HG02763 (cell line): ENCODE results near the gene NRG2.

Experiments
- ATAC-seq: cut with Tn5 transposase; IDR thresholded peaks from one replicate; pipeline ENCODE4 v1.9.1; 2021; ENCODE audit warnings: mild to moderate bottlenecking, moderate library complexity; ENCODE audit not compliant: unreplicated experiment

NRG2 gene

DNA sequence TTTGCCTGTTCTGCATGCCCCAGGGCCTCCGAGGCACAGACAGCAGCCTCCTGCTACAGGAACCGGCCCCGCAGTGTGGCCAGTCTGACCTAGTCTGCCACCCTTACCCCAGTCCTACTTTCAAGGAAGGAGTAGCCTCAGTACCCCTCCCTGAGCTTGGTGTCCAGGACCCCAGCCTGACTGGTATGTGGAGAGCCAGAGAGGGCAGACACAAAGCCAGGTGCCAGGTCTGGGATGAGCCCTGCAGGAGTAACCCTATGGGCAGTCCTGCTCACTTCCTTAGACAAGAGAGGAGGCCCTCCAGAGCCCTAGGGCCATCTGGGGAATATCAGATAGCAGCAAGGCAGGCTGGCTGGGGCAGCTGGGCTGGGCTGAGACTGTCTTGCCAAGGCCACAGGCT, 67.8 kb downstream of the NRG2 start:
- ATAC-seq = no peak

DNA sequence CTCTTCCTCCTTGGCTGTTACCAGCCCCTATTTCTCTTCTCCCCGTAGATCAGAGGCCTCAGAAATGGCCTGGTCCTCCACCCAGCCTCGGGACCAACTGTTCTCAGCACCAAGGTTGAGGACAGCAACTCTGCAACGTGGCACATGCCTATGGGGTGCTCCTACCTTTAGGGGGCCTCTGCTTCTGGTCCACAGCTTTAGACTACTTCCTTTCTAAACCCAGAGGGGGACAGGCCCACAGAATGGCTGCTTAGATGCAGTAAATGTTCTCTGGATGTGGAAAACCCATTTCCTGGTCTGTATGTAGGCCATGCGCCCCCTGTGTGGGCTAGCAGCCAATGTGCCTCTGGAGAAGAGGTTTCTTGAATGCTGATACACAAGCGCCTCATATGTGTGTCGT, 68.4 kb downstream of the NRG2 start:
- ATAC-seq = no peak

DNA sequence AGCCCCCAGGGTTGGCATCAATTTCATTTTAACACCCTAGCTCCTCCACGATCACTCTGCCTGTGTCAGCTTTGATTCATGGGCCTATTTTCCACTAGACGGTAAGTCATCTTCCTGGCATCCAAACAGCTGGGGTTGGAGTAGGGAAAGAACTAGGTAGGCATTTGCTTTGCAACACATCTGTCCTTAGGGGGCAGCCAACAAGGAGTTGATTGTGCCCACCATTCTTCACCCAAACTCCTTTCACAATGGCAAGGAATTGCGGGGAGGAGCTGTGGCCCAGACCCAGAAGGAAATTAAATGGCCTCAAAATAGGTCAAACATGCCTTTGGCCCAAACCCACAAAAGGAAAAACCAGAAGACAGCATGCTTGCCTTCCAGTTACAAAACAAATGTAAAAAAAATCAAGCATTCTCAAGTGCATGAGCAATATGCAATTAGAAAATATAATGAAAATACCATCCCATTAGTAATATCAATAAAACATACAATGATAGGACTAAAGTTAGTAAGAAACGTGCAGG, 71.8 kb downstream of the NRG2 start:
- ATAC-seq = no peak

DNA sequence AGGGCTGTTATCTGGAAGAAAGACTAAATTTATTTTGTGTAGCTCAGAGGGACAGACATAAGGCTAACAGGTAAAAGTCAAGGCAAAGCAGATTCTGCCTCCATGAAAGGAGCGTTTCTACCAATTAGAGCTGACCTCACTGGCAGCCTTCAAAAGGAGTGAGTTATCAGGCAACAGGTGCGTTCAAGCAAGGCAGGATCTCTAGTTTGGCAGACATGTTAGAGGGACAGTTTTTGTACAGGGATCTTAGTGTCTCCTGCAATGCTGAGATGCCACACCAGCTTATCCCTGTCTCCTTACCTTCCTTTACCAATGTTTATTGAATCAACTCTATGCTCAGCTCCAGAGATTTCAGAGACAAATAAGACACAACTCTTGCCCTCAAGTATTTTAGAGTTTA, 73.8 kb downstream of the NRG2 start:
- ATAC-seq = no peak

DNA sequence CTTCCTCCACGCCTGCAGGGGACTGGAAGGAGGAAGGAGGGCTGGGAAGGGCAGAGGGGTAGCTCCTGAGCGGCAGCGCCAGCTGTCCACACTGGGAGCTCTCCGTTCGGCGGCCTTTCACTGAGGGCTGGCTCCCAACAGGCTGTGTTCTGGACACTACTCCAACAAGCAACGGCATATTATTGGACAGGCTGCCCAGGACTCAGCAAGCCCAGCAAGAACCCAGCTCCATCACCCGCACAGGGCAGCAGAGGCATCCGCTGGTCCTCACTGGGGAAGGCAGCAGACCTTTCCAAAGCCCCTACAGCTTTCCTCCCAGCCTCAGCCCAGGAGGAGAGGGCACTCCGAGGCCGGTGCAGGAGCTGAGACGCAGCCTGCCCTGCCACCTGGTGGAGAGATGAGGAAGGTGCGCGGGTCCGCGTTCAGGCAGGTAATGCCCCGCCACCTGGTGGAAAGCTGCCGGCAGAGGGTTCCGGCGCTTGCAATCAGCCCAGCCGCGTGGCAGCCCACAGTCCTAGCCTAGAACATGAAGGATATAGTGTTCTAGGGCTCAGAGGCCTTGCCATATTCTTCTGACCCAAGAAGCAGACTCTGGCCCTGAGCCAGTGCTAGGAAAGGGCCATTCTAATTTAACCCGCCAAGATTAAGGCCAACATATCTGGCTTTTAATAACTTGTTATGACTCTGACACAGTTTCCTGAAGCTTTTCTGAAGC, 74.4 kb downstream of the NRG2 start:
- ATAC-seq = peak; percentile 89

DNA sequence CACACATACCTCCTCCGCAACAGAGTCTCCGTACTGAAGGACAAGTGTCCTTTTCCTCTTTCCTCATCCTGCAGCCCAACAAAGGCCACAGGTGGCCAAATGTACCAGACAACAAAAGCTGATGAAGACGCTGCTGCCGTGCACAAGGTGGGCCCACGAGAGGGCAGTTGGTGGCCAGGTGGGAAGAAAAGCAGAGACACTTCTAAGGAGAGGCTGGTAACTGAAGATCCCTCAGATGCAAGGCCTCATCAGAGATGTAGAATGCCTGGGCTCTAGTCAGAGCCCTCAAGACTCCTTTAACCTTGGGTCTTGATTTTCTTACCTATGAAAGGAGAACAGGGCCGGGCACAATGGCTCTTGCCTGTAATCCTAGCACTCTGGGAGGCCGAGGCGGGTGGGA, 75.7 kb downstream of the NRG2 start:
- no peak for ATAC-seq

DNA sequence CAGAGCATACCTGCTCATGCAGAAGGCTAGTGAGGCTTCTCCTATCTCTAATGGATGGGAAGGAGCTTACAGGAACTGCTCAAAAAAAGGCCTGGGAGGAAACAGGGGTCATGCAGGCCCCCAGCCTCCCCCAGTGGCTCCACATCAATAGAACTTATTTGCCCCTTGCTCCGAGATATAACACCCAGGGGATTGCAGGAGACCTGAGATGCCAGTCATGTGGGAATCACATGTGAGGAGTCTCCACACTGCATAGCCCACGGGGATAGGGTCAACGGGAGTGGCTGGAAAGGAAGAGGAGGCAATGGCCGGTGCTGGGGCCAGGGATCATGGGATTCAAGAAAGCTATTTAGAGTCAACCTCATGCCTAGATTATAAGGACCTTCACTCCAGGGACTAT, 76.2 kb downstream of the NRG2 start:
- no peak for ATAC-seq

DNA sequence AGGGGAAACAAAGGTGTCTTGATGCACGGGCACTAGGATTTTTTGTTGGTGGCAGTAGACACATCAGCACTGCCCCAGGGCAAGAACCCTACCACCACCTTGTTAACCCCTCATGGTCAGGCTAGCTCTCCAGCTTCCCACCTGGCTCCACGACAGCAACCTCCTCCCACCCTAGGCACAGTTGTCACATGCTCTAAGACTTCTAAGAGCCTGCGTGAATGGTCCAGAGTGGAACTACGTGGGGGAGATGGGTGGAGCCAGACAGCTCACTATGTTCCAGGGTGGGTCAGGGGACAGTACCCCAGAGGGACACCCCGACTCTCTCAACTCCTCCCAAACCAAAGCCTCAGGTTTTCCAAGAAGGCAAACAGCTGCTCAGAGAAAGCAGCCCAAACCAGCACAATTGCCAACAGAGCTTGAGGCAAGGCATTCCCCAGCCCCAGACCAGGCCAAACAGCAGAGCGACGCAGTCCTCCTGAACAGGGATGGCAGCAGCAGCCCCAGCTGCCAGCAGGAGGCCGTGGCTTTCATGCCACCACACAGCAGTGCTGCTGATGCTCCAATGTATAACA, 78.0 kb downstream of the NRG2 start:
- no peak for ATAC-seq

DNA sequence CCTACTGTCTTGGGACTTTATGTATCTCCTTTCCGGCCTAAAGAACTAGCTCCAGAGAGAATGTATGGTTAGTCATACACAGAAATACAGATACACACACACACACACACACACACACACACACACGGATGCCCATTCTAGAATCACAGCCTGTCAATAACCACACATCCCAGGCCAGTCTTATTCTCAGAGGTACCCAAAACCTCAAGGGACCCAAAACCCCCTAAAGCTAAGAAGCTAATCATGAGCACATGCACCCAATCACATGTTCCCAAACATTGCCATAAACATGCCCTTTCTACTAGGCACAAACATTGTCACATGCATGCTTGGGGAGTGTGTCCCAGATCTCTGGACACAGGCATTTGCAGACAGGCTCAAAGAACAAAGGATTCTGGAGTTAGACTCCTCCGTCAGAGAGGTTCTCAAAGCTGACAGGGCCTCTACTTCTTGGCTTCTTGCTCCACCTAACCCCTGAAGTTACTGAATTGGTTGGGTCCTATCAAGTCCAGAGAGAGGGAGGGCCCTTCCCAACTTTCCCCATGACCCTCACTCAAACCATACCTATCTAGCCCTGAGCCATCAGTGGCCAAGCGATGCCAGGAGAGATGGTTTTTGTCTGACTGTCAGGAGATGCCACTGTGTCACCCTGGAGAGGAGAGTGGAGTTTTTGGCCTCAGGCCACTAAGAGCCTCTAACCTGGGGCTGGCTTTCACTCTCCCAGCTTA, 78.7 kb downstream of the NRG2 start:
- ATAC-seq = no peak

DNA sequence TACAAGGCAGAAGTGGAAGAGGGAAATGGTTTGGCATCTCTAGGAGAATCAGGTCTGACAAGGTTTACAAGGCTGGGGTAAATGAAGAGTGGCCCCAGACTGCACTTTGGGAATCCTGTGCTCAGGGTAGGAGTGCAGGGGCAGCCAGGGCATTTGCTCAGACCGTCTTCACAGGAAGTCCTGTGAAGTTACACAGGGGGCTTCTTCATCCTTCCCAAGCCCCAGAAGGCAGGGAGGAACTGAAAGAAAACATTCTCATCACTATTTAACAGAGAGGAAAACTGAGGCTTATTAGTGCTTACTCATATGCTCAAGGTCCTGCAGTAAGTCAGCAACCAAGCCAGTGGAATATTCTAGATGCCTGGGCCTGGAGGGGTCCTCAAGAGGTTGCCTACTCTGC, 80.7 kb downstream of the NRG2 start:
- ATAC-seq = no peak

DNA sequence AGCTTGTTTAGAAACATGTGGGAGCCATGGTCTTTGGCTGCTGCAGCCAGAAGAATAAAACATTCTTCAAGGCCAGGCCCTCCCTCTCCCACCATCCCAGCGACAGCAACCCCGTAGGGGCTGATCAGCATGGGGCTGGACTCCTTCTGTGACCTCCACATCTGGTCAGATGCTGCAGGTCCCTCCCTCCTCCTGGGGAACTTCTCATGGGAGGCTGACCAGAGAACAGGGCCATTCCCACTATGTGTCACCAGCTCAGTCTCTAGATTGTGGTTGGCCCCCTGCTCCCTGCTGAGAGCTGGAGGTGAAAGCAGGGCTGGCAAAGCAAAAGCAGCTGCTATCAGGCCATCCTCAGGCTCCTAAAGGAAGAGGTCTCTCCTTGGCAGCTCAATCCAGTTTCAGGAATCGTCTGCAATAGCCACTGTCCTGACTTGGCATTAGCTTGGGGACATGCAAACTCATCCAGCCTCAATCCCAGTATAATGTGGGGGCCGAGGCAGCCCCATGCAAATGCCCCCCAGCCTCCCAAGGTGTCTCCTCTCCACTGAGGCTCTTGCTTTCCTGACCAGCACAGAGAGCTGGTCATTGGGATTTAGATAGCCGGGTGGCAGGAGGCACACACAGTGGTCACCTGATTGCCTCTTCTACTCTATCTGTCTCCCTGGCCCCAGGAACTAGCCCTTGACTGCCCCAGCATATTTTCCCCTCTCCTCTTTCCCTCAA, 81.5 kb downstream of the NRG2 start:
- peak; percentile 40 for ATAC-seq

DNA sequence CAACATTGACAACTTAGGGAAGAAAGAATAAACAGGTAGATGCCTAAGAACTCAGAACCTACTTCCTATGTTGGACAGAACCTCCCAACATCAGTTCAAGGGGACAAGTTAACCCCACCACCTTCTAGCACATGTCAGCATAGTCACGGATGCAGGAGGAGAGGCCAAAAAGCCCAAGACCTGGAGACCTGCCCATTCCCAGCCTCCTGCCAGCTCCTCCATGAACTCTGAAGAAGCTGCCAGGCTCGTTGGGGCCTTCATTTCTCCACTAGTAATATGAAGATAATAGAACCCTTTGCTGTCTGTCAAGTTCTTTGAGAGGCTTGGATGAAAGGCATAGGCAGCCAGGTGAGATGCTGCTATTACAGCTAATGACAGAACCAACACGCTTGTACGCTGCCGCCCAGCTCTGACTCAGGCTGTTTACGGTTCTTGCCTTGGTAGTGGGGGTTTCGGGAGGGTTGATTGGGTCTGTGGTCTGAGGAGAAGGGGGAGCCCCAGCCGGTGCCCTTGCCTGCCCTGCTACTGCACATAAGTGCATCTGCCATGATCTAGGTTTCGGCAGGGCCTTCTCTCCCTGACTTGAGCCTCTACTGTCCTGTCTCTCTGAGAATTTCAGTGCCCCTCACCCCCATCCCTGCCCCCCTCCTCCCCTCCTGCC, 82.2 kb downstream of the NRG2 start:
- ATAC-seq = peak; percentile 91

DNA sequence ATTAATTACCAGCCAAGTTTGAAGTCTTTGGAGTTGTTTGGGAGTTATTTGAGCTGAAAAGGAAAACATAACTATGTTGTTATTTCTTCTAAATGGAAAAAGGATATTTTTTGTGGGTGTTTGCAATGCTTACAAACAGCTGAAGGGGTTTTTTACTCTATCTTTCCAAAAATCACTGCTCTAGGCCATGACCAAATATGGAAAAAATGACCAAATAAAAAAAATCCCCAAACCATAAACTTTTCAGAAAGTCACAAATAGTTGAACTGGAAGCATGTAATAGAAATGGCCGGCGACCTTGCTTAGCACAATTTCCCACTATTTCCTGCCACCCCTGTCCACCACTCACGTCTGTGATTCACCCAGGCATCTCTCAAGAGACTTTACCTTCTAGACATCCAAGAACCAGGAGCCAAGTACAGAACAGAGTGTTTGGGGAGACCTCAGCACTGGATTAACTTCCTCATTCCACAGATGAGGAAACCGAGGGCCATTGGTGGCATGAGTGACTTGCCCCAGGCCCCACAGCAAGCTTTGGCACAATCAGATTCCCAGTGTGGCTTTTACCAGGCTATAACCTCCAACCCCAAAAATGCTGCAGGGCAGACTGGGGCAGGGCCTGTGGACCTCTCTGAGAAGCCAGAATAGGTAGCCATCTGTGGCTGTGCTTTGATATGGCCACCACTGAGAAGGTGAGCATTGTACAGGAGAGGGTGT, 84.5 kb downstream of the NRG2 start:
- ATAC-seq = no peak

DNA sequence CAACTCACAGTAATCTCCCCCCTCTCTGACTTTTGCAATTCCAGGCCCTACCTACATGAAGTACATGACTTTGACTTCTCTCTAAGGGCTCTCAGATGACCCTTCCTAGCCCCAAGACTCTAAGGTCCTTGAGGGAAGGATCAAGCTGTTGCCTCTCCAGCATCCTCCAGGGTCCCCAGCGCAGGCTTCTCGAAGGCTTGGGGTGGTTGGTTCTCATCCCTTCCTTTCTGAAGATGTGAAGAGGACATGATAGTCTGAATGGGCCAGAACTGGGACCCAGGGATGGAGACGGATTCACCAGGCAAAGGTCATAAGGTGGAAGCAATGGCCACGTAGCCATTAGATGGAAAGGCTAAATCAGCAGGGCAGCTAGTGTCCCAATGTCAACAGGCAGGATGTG, 86.8 kb downstream of the NRG2 start:
- ATAC-seq = no peak

DNA sequence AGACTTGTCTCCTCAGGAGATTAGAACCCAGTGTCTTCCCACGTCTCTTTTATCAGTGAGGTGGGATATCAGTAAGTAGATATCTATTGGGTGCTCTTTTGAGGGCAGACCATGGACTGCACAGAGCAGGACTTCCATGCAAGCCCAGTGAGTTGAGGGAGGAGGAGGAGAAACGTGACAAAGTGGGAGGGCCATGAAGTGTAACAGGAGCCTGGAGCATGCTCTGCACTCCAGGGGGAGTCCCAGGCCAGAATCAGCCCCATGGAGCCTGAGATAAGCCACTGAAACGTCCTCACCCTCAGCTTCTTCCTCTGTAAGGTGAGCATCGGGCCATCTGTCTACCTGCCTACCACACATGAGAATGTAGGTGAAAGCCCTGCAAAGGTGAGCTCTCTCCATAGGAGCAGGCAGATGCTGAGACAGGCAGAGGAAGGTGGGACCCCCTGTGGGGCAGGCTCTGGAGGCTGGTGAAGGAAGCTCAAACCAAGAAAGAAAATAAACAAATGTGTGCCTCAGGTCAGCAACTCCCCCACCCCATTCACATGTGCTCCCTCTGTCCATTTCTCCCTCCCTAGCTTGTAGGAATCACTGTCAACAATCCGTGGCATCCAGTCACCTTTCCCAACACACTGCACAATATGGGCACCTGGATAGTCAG, 87.4 kb downstream of the NRG2 start:
- no peak for ATAC-seq

DNA sequence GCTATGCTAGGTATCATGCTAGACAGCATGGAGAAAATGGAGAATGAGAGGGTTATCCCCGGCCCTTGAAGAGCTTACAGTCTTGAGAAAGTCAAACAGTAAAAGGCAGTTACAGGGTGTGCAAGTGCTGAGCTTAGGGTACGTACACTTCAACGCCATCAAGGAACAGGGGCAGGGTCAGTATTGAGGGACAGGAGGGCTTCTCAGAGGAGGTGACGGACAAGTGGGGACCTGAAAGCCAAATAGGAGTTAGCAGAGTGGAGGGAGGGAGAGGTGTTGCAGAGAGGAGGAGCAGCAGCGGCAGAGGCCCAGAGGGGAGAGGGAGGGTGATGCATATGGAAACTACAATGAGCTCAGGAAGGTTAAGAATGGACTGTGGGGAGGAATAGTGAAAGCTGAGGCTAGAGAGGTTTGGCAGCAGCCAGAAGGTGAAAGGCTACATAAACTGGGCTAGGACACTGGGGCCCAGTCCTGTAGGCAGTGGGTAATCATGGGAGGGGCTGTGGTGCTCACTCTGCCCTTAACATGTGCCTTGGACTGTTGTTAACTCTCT, 88.0 kb downstream of the NRG2 start:
- peak; percentile 42 for ATAC-seq

DNA sequence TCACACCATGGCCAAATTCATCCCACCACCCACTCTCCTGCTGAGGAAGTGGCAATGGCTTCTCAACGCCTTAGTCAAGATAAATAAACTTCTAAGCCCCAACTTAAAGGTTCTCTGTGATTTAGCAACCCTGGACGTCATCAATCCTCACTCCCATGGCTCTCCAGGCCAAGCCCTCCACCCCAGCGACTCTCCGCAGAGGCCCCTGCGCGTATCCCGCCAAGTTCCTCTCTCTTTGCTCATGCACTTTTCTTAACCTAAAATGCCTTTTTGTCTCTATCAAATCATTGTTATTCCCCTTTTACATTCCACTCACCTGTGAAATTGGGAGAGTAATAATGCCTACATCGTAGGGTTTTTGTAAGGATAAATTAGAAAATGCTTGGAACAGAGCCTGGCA, 88.6 kb downstream of the NRG2 start:
- ATAC-seq = no peak

DNA sequence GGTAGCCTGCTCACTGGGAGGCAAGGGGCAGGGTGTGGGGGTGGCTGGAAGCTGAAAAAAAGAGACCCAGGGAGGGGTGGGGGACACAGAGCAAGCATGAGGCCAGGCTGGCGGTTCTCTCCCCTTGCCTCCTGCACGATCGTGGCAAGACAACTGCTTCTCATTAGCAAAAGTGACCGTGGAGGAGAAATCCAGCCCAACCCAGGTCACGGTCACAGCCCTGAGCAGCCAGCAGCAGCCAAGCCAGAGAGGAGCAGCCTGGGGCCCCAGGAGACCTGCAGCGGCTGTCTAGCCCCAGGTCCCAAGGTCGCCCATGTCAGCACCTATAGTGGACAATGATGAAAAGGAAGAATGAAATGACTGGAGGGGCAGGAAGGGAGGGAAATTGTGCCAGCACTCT, 89.1 kb downstream of the NRG2 start:
- no peak for ATAC-seq

DNA sequence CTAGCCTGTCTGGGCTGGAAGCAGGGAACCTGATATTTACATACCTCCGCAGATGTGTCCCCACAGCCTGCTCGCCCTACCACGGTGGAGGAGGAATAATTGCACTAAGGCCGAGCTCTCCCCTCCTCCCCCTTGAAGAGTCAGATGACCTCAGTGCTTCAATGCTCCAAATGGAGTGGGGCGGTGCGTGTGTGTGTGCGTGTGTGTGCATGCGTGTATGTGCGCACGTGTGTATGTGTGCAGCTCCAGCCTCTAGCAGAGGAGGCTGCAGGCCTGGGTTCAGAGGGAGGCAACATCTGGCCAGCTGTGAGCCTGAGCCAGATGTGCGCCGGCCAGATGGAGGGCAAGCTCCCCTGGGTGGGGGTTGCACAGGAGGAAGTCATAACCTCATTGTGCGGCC, 90.5 kb downstream of the NRG2 start:
- ATAC-seq = no peak

DNA sequence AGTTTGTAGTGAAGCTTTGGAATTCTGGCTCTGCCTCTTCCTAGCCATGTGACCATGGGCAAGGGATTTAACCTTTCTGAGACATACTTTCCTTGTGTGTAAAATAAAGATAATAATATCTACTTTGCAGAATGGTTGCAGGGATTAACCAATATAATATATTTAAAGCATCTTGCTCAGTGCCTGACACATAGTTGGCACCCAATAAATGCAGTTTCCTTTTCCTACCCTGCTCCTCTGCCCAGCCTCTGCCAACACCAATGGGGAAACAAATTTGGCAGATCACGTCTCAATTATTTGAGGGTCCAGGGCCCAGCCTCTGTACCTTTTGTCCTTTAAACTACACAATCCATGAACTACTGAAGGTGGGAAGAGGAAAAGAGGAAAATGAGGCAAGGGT, 91.1 kb downstream of the NRG2 start:
- no peak for ATAC-seq
